Common myeloid progenitor, CD34-positive (primary cell): ENCODE results near the gene ANKIB1.

Experiments
- CTCF ChIA-PET: fragments of 350-600 bp; sonication (Branson Sonifier 250); formaldehyde crosslinking; loops from one replicate; lab custom pipeline; 2021; ENCODE audit warnings: antibody characterized with exemption; lab: Charles Lee
- POLR2A ChIA-PET: fragments of 350-600 bp; sonication (Branson Sonifier 250); formaldehyde crosslinking; loops from one replicate; lab custom pipeline; 2021; ENCODE audit warnings: antibody characterized with exemption; lab: Charles Lee
- DNase-seq, 3 donors: peaks; one replicate each; pipeline versions ENCODE4 v3.0.0 to v3.0.0-alpha.2; 2013
- H3K27ac ChIP-seq, 2 experiments: 1 replicate in 1 of 2; 2 replicates in 1 of 2; pipeline ENCODE4 v1.7.0; 2013; ENCODE audit warnings: inconsistent platforms in 2 of 2, low read length in 2 of 2, mild to moderate bottlenecking in 2 of 2, low read depth in 1 of 2, moderate library complexity in 1 of 2; ENCODE audit not compliant: severe bottlenecking in 2 of 2, insufficient read depth in 1 of 2, poor library complexity in 1 of 2
- H3K27me3 ChIP-seq, 5 experiments: replicated peaks in 2 of 5; 1 replicate in 3 of 5; 2 replicates in 2 of 5; pipeline versions ENCODE4 v1.6.1 to v1.7.0; 2013; ENCODE audit warnings: low read length in 4 of 5, mild to moderate bottlenecking in 2 of 5, moderate library complexity in 2 of 5, inconsistent platforms in 1 of 5; ENCODE audit not compliant: insufficient read depth in 5 of 5, control insufficient read depth in 4 of 5
- H3K36me3 ChIP-seq, 4 experiments: 1 replicate in 2 of 4; 2 replicates in 2 of 4; pipeline versions ENCODE4 v1.6.1 to v1.7.0; 2013; ENCODE audit warnings: low read length in 3 of 4, control low read depth in 1 of 4, mild to moderate bottlenecking in 1 of 4; ENCODE audit not compliant: control insufficient read depth in 4 of 4, insufficient read depth in 4 of 4
- H3K4me1 ChIP-seq, 4 experiments: 1 replicate in 3 of 4; 2 replicates in 1 of 4; pipeline versions ENCODE4 v1.6.1 to v1.7.1; 2013; ENCODE audit warnings: low read length in 3 of 4, mild to moderate bottlenecking in 3 of 4, control low read depth in 1 of 4, inconsistent platforms in 1 of 4, moderate library complexity in 1 of 4; ENCODE audit not compliant: control insufficient read depth in 4 of 4, insufficient read depth in 4 of 4; ENCODE audit errors: control extremely low read depth in 1 of 4
- H3K4me3 ChIP-seq, 7 experiments: 1 replicate in 4 of 7; 2 replicates in 3 of 7; pipeline versions ENCODE4 v1.5.1 to v1.7.0; 2013; ENCODE audit warnings: mild to moderate bottlenecking in 7 of 7, low read length in 6 of 7, moderate library complexity in 6 of 7, inconsistent platforms in 2 of 7, low read depth in 2 of 7, control low read depth in 1 of 7; ENCODE audit not compliant: insufficient read depth in 4 of 7, control insufficient read depth in 1 of 7; ENCODE audit errors: extremely low read depth in 1 of 7
- H3K9me3 ChIP-seq, 5 experiments: 1 replicate in 4 of 5; 2 replicates in 1 of 5; pipeline versions ENCODE4 v1.6.1 to v1.7.1; 2013; ENCODE audit warnings: low read length in 4 of 5, mild to moderate bottlenecking in 2 of 5, inconsistent platforms in 1 of 5, low read depth in 1 of 5, moderate library complexity in 1 of 5; ENCODE audit not compliant: control insufficient read depth in 4 of 5, insufficient read depth in 2 of 5; ENCODE audit errors: control extremely low read depth in 1 of 5
- WGBS: methylation state at CpG from one replicate; pipeline ENCODE4 v1.1.5; 2013; ENCODE audit not compliant: insufficient coverage; 5-methylcytosine and 5-hydroxymethylcytosine counted together

Gene ANKIB1

GRCh38 chr7:92295391-92295790 lies 49.6 kb downstream of the ANKIB1 start:
- ChIA-PET POLR2A (interaction anchor here (0.7 kb wide), 1 partner anchor 118 kb away, joined by 4 read pairs; no protein-coding TSS in a partner anchor), CTCF (interaction anchor here (1.1 to 1.2 kb wide), 2 partner anchors 14 to 17 kb away, joined by 3 read pairs; no protein-coding TSS in a partner anchor)
- H3K4me3 ChIP-seq: no peak overlapping the region
- WGBS: no CpG with 5 or more reads among the region's 1 CpG
- H3K9me3 ChIP-seq: no peaks in the 10 kb centered on the region
- peaks cover 3 to 6% (median 4%) of the 10 kb centered on the region in 4 experiments for H3K36me3 ChIP-seq
- no peak for DNase-seq
- H3K4me1 ChIP-seq: peaks cover 0 to 8% (median 0%) of the 10 kb centered on the region in 4 experiments
- no peak overlapping the region for H3K27ac ChIP-seq
- no peaks in the 10 kb centered on the region for H3K27me3 ChIP-seq

- peaks cover 0 to 4% (median 0%) of the 10 kb centered on the region in 5 experiments for H3K9me3 ChIP-seq
- H3K36me3 ChIP-seq: peaks cover 3 to 12% (median 4%) of the 10 kb centered on the region in 4 experiments
- ChIA-PET POLR2A (interaction anchor here (0.7 kb wide), 1 partner anchor 117 kb away, joined by 4 read pairs; no protein-coding TSS in a partner anchor), CTCF (interaction anchor here (1.1 to 1.2 kb wide), 3 partner anchors 15 to 49 kb away, joined by 3 read pairs; no protein-coding TSS in a partner anchor)
- no peak for DNase-seq
- no peaks in the 10 kb centered on the region for H3K27me3 ChIP-seq
- H3K4me1 ChIP-seq: peaks cover 0 to 8% (median 0%) of the 10 kb centered on the region in 4 experiments
- H3K27ac ChIP-seq: no peak overlapping the region
- no CpG with 5 or more reads among the region's 3 CpGs for WGBS
- H3K4me3 ChIP-seq: no peak overlapping the region
These were observed 50.5 kb downstream of the ANKIB1 start for GRCh38 chr7:92296235-92296634.

GRCh38 chr7:92296880-92297445 lies 51.2 kb downstream of the ANKIB1 start:
- ChIA-PET POLR2A (no interaction called here), CTCF (interaction anchor here (1.2 kb wide), 1 partner anchor 50 kb away, joined by 3 read pairs; no protein-coding TSS in a partner anchor)
- H3K36me3 ChIP-seq: peaks cover 3 to 13% (median 4%) of the 10 kb centered on the region in 4 experiments
- no peak overlapping the region for H3K27ac ChIP-seq
- DNase-seq: no peak
- WGBS: 100% methylated on average over 2 of the region's 3 CpGs
- peaks cover 0 to 4% (median 0%) of the 10 kb centered on the region in 5 experiments for H3K9me3 ChIP-seq
- no peaks in the 10 kb centered on the region for H3K27me3 ChIP-seq
- no peak overlapping the region for H3K4me3 ChIP-seq
- H3K4me1 ChIP-seq: peaks cover 0 to 8% (median 0%) of the 10 kb centered on the region in 4 experiments

GRCh38 chr7:92297736-92298135 lies 52.0 kb downstream of the ANKIB1 start:
- ChIA-PET CTCF (no interaction called here), POLR2A (no interaction called here)
- H3K9me3 ChIP-seq: peaks cover 0 to 4% (median 0%) of the 10 kb centered on the region in 5 experiments
- H3K36me3 ChIP-seq: peaks cover 3 to 13% (median 6%) of the 10 kb centered on the region in 4 experiments
- no peak overlapping the region for H3K4me3 ChIP-seq
- no peak for DNase-seq
- H3K27me3 ChIP-seq: no peaks in the 10 kb centered on the region
- peaks cover 0 to 8% (median 0%) of the 10 kb centered on the region in 4 experiments for H3K4me1 ChIP-seq
- no peak overlapping the region for H3K27ac ChIP-seq
- whole genome bisulfite sequencing: 100% methylated on average over 1 of the region's 1 CpG

- DNase-seq: no peak
- no CpG with 5 or more reads among the region's 2 CpGs for WGBS
- Histone ChIP-seq H3K4me1 (no peaks in the 10 kb centered on the region), H3K36me3 (peaks cover 0 to 16% (median 9%) of the 10 kb centered on the region in 4 experiments), H3K27ac (no peak overlapping the region), H3K9me3 (peaks cover 0 to 4% (median 0%) of the 10 kb centered on the region in 5 experiments), H3K4me3 (no peak overlapping the region), H3K27me3 (no peaks in the 10 kb centered on the region)
- ChIA-PET CTCF (no interaction called here), POLR2A (no interaction called here)
These were observed 58.0 kb downstream of the ANKIB1 start for GRCh38 chr7:92303761-92304160.

- H3K27ac ChIP-seq: no peak overlapping the region
- WGBS: no CpG with 5 or more reads among the region's 2 CpGs
- H3K27me3 ChIP-seq: no peaks in the 10 kb centered on the region
- H3K9me3 ChIP-seq: peaks cover 0 to 4% (median 0%) of the 10 kb centered on the region in 5 experiments
- H3K4me3 ChIP-seq: no peak overlapping the region
- CTCF ChIA-PET: no interaction called here
- no peak for DNase-seq
- H3K36me3 ChIP-seq: peaks cover 0 to 19% (median 8%) of the 10 kb centered on the region in 4 experiments
- no peaks in the 10 kb centered on the region for H3K4me1 ChIP-seq
- POLR2A ChIA-PET: no interaction called here
These were observed 58.7 kb downstream of the ANKIB1 start for GRCh38 chr7:92304406-92304893.

- WGBS: no CpG with 5 or more reads among the region's 2 CpGs
- H3K9me3 ChIP-seq: no peaks in the 10 kb centered on the region
- CTCF ChIA-PET: no interaction called here
- peaks cover 0 to 12% (median 8%) of the 10 kb centered on the region in 4 experiments for H3K36me3 ChIP-seq
- POLR2A ChIA-PET: no interaction called here
- H3K27ac ChIP-seq: no peak overlapping the region
- no peak for DNase-seq
- no peaks in the 10 kb centered on the region for H3K27me3 ChIP-seq
- no peak overlapping the region for H3K4me3 ChIP-seq
- H3K4me1 ChIP-seq: no peaks in the 10 kb centered on the region
These were observed 60.4 kb downstream of the ANKIB1 start for GRCh38 chr7:92306153-92306552.
